SW 1271 (cell line): ENCODE data around the gene KAT2B.

Experiments
- DNase-seq, 2 experiments: peaks; one replicate each; lab custom pipeline; 2025; lab: John Stamatoyannopoulos, UW

The KAT2B gene

DNA sequence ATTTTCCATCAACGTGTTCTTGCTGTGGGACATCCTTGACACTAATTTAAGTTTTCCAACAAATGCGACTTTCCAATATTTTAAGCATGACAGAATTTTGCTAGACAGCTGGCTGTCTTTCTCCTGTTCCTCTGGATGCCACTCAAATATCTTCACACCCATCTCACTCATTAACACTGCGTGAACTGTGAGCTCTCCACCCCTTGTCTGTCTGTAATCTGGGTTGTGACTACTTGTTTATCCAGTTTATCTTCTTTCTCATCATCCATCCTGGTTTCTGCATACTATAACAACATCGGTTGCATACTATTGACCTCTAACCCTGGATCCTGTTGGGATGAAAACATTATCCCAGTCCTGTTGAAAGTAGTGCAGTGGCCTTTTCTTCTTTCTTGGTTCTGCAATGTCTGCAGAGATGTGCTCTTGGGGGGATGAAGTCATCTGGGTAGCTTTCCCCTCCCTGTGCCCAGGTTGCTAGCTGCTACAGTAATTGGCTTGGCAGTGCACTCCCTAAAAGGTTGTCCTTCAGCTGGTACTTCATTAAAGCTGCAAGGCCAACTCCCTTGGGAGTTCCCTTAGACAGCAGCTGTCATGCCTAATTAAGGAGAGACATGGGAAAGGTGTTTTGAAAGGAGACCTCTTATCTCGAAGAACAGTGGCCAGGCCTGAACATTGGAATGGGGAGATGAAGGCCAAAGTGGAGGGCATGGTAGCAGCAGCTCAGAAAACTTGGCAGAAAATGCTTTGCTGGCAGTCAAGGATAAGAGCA lies 24.7 kb downstream of the KAT2B start:
- no peak for DNase-seq

DNA sequence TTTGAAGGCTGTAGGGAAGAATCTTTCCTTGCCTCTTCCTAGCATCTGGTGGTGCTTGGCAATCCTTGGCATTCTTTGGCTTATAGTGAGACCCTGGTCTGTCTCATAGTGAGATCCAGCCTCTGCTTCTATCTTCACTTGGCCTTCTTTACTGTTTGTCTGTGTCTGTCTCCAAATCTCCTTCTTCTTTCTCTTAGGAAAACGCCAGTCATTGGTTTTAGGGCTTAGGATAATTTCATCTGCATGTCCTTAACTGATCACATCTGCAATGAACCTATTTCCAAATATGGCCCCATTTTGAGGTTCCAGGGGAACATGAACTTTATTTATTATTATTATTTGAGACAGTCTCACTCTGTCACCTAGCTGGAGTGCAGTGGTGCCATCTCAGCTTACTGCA lies 25.8 kb downstream of the KAT2B start:
- DNase-seq, result no peak

DNA sequence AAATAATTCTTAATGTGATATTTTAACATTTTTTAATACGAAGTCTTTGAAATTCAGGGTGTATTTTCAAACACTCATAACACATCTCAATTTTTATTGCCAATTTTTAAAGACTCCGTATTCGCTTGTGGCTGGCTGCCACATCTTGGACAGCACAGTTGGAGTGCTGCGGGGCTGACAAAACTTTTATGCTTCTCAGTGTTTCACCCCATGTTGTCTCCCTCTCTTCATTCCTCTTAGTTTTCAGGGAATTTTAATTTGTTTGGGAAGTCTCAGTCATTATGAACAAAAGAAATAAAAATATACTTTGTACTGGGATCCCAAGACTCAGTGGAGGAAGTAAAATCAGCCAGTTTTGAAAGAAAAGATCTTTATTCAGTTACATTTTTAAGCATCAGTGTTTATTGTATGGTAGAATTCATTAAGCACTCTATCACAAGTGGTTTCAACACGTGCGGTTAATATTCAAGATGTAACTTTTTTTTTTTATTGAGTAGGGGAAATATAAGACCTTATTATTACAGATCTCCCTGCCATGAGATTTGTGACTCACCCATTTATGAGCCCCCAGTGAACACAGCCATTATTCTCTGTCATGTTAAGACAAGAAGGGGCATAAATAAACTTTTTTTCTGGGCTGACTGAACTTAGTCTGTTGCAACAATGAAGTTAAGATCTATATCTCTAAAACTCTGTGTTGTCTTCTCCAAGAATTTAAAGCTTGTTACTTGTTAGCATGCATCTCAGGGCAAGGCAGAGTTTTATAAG lies 26.8 kb downstream of the KAT2B start:
- no peak for DNase-seq

DNA sequence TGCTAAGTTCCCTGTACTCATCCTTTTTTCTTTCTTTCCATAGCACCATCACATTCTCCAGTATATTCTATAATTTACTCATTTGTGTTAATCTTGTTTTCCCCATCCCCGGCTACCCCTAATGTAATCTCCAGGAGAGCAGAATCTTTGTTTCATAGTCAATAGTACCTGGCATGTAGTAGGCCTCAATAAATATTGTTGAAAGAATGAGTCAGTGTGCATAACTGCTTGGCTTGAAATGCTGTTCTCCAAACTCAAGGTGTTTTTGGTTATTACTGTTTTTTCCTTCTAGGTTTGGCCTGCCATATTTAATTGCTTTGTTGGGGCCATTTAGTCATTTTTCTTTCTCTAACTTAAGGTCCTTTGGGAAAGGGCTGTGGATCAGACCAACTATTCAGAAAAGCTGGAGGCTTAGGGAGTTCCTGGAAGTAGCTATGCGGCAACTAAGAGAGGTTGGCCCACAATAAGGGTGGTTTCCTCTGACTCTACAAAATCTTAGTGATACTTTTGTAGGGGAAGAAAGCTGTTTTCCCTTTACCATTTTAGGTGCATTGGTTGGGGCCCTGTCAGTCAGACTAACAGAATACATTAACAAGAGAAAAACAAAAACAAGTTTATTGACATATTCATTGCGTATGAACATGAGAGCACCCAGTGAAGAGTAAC lies 28.4 kb downstream of the KAT2B start:
- no peak for DNase-seq

DNA sequence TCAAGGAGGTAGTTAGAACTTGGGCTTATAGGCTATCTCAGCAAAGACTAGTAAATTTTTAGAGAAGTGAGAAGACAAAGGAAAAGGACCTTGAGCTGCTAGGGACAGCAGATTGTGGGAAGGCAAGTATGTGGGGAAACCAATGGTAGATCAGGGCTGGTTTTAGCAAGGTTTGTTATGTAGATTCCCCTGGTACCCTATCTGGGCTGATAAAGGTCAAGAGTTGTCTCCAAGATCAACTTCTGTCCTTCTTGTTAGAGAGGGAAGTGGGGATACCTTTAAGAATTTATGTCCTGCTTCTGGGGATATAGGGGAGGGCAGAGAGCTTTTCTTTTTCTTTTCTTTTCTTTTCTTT lies 28.9 kb downstream of the KAT2B start:
- no peak for DNase-seq

DNA sequence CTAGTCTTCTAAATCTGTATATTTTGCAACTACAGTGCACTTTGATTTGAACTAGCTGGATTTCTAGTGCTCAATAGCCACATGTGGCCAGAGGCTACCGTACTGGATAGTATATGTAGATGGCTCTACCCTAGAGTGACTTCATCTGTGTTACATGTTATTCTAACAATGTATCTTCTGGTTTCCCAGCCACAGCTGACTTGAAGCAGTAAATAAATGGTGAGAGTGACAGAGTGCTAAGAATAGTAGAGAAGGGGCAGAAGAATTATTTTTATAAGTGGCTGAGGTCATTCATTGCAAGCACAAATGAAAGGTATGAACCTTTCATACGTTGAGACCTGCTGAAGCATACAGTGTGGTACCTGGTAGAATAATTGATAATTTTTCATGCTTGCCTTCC lies 30.9 kb downstream of the KAT2B start:
- DNase-seq, result no peak

DNA sequence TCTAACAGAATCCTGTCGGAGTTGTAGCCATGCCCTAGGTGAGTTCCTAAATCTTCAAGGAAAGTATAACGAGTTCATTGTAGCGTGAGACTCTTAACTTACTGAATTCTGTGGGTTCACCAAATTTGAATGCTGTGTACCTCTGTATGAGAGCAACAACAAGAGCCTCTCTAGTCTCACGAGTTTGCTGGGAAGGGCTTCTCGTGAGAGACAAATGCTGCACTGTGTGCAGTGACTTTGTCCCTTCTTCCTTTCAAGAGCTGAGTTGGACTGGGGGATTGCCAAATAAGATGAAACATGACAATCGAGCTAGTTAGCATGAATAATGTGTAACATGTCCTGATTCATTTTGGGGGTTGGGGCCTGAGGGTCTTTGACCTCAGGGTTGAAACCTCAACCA lies 32.2 kb downstream of the KAT2B start:
- no peak for DNase-seq

DNA sequence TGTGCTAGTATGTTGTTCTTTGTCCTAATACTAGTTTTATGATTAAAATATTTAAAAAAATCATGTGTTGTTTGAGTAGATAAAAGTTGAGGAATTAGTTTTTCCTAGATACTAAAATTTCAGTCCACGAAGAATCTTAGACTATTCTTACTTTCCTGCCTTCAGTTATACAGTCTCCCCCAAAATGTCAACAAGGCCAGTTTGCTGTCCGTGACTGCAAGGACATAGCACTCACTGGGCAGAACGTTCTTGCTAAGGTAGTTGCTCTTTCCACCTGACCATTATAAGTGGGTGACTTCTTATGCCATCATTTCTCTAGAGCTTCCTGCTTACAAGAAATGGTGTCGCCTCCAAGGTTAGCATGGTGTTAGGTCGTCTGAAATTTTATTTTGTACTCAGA lies 32.8 kb downstream of the KAT2B start:
- DNase-seq, result no peak

DNA sequence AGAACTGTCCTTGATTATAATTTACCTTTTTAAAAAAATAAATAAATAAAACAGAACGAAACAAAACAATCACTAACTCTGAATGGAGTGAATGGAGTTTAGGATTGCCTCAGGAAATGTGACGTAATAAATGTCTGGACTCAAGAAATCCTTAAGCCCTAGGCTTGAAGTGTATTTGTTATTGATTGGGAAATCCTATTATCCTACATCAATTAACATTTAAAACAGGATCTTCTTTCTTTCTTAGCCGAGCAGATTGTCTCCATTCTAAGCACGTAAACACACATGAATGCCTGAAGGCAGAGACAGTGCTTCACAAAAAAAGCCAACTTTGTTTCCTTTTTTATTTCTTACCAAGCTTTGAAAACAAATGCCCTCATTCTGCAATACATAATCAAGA lies 33.4 kb downstream of the KAT2B start:
- no peak for DNase-seq

DNA sequence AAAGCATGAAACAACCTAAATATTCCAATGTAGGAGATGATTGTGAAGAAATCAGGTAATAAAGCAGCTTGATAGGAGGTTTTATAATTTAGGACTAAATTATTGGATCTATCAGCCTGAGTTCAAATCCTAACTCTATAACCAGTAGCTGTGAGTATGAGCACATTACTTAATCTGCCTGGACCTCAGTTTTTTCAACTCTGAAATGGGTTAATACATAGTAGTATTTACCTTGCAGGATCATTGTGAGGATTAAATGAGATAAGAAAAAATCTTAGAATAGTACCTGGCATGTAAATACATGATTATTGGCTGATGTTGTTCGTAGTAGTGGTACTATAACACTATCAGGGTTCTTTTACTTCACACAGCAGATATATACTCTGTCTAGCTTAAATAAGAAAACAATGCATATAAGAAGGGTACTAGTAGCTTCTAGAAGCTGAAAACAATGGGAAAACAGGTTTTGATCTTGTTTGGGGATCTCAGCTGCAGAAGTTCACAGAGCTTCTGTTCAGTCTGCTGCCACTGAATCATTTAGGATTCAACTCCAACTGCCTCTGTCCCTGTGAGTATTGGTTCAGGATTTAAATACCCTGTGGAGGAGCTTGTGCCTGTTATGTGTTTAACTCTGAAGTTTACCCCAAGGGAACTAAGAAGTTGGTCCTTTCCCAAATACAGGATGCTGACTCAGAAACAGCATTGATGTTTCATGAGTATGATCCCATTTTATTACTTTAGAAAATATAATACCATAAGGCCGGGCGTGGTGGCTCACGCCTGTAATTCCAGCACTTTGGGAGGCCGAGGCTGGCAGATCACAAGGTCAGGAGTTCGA lies 34.2 kb downstream of the KAT2B start:
- DNase-seq, result no peak

DNA sequence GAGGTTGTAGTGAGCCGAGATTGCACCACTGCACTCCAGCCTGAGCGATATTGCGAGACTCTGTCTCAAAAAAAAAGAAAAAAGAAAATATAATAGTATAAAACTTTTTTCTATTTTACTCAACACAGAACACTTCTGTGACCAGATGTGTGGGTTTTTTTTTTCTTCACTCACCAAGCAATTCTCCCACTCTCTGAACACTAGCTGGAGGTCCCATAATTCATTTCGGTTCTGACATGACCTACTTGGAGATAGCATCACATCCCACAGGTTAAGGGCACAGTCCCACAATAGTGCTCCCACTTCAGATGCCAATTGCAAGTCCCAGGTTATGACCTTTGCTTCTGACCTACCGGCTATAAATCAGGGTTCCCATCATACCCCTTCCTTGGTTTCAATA lies 35.0 kb downstream of the KAT2B start:
- no peak for DNase-seq

DNA sequence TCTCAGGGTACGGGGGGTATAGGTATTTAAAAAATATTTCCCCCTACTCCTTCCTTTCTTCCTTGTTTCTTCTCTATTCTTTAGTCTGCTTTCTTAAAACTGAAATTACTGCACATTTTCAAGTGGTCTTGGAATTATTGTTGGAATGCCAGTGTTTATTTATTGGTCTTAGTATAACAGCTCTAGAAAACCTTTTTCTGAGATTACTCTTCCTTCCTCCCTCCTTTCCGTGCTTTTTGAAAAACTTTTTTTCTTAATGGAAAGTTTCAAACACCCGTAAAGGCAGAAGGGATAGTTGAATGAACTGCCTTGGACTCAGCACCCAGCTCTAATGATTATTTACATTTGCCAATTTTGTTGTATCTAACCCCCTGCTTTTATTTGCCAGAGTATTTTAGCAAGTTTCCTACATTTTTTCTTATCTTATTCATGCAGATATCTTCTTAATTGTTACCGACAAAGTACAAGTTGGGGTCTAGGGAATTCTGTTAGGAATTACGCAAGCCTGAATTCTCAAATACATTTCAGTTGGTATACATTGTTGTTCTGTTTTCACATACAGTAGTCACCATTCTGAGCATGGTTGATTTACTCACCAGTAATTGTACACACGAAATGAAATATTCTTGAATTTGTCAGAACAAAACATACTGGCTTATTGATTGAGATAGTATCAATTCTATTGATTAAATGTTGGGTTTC lies 36.2 kb downstream of the KAT2B start:
- no peak for DNase-seq

DNA sequence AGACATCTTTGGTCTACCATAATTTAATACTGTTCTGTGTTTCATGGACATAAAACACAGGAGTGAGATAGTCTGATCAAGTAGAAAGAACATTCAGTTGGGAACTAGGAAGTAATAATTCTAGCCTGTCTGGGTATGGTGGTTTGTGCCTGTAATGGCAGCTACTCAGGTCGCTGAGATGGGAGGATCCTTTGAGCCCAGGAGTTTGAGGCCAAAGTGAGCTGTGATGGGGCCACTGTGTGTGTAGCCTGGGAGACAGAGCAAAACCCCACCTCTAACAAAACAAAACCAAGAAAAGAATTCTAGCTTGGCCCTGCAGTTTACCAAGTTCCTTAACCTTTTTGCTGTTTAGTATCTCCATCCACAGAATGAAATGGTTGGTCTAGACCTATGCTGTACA lies 36.8 kb downstream of the KAT2B start:
- DNase-seq, result no peak

DNA sequence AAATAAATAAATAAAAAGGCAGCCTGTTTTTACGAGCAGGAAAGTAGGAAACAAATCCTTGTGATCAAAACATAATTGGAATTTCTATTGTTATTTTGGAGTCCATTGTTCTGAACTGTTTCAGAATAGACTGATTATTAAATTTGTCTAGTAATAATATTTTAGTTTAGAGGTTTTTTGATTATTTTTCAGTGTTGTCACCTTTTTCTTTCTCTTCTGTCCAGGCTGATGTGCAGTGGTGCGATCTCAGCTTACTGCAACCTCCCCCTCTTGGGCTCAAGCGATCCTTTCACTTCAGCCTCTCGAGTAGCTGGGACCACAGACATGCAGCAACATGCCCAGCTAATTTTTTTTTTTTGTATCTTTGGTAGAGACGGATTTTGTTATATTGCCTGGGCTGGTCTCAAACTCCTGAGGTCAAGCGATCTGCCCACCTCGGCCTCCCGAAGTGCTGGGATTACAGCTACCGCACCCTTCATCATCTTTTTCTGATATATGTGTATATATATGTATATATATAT lies 38.0 kb downstream of the KAT2B start:
- no peak for DNase-seq

DNA sequence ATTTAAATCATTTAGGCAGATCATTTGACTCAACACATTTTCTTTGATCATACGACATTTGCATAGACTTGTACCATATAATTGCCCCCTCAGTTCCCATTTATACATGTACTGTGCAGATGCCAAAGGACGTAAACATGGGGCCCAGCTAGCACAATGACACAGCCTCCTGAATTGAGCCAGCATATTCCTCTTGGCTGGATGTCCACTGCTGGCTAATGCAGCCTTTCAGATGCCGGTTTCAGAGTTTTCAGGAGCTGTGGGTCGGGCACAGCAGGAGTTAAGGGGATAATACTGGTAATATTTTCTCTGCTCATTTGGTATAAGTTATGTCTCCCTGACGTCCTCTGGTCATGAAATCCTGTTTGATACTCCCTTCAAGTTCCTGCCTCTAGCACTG lies 39.4 kb downstream of the KAT2B start:
- DNase-seq, result no peak

DNA sequence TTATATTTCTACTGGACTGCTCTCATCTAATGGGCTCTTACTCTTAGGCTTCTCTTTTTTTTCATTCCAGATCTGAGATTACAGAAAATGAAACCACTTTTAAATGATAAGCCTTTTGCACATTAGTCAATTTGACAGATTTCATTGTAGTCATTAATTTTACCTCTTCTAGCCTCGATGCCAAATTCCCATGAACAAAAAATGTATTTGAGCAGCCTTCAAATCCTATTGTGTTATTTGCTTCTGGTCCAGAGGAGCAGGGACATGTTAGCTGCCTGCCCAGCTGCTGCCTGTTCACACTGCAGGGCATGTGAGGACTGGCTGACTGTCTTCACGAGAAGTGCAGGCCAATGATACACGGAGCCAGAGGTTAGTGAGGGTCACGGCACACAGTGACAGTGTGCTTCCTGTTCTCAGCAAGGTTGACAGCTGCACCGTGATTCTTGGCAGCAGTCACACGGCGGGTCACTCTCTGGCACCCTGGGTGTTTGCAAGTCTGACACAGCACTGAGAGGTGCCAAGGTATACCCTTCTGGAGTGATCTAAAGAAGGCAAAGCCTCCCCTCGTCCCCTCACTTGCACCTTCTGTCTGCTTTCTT lies 40.8 kb downstream of the KAT2B start:
- DNase-seq, result no peak

DNA sequence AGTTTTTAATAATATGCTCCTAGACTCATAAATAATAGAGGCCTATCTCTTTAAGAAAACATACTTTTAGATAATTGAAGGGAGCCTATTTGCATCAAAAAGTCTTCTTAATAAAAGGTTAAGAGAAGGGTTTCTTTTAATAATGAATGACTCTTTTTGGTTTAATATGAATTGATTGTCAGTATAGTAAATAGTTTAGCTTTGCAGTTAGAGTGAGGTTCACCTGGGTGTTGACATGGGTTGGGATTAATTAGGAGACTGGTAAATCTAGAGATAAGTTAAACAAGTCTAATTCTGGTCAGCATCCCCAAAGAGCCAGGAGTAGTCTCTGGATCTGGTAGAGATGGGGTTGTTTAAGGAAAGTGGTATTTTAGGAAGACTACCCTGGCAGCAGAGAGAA lies 43.0 kb downstream of the KAT2B start:
- DNase-seq, result no peak

DNA sequence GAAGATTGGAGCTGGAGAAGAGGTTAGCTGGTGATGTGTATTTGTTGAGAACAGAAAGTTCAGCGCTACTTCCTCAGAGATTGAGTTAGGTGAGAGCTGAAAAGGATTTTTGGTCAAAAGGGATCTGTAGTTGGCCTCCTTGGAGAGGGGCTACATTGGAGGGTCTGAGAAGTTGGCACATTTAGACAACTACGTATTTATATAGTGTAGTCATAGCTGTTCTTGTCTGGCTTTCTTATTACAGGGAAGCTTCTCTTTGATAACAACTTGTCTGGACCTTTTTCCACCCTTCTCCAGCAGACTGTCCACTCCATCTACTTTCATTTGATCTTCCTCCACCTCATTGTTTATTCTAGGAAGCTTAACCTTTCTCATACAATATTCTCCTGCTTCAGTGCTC lies 43.7 kb downstream of the KAT2B start:
- DNase-seq, result no peak

DNA sequence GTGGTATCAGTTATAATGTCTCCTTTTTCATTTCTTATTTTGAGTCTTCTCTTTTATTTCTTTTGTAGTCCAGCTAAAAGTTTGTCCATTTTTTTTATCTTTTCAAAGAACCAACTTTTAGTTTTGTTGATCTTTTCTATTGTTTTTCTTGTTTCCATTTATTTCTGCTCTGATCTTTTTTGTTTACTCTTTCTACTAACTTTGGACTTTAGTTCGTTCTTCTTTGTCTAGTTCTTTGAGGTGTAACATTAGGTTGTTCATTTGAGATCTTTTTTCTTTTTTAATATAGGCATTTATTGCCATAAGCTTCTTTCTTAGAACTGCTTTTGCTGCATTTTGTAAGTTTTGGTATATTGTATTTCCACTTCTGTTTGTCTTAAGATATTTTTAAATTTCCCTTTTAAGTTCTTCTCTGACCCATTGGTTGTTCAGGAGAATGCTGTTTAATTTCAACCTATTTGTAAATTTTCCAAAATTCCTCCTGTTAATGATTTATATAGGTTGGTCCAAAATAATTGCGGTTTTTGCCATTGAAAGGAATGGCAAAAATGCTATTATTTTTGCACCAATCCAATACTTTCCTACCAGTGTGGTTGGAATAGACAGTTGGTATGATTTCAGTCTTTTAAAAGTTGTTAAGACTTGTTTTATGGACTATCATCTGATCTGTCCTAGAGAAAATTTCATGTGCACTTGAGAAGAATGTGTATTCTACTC lies 51.2 kb downstream of the KAT2B start:
- DNase-seq, result no peak

DNA sequence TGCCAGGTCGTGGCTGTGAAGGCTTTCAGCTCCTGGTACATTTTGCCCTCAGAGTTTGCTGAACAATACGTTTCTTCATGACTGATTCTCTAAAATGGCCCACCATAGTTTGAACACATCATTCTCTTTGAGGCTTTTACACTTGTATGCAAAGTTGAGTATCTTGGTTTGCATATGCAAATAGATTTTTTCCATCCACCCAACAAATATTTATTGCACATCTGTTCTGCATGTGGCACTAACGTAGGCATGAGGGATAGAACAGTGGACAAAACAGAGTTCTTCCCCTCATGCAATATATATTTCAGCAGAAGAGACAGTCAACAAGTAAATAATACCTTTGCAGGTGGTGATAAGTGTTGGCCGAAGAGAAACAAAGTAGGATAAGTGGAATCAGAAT lies 55.2 kb downstream of the KAT2B start:
- DNase-seq, result no peak
